ENCODE results near the gene OR8G5. TPM values are rescaled to one million over a fixed set of nuclear protein-coding genes. Genes with fewer than 3 reads are reported as not detected.
A peak's percentile ranks its signal among the peaks of the same experiment; 100 is the strongest.
"Not testable (repeated sequence)": the region's sequence is repeated elsewhere in the genome, so short reads cannot be mapped to it uniquely, and the experiment has no call there.

Gene OR8G5
- total and polyA plus RNA-seq, 2 experiments from 2014 or later = not detected

- not testable (repeated sequence) for H3K4me2 ChIP-seq; DNase-seq (ENCODE audit: low spot score); H3K9me2 ChIP-seq (ENCODE audit: insufficient read depth); H3K4me3 ChIP-seq; ATAC-seq; H2AFZ ChIP-seq; H3K4me1 Mint-ChIP-seq; H3K27me3 ChIP-seq (ENCODE audit: insufficient read depth); H3K27me3 Mint-ChIP-seq (ENCODE audit: insufficient read depth, low read depth, poor library complexity); H3K4me3 Mint-ChIP-seq; H3K4me1 ChIP-seq (ENCODE audit: insufficient read depth); H4K20me1 ChIP-seq (replicated peaks; ENCODE audit: insufficient read depth); H3K79me2 ChIP-seq (replicated peaks; ENCODE audit: insufficient read depth); H3K36me3 Mint-ChIP-seq (ENCODE audit: low read depth); H3F3A ChIP-seq (replicated peaks; ENCODE audit: low read depth); H3K9me3 Mint-ChIP-seq; H3K36me3 ChIP-seq (ENCODE audit: insufficient read depth); H3K27ac ChIP-seq (ENCODE audit: low read depth); H3K27ac Mint-ChIP-seq
Measured at GRCh38 chr11:124249869-124250268, 6.3 kb upstream of the OR8G5 start.

GRCh38 chr11:124265041-124265440 is 8.9 kb downstream of the OR8G5 start:
- not testable (repeated sequence) for H3K4me2 ChIP-seq; ATAC-seq; H2AFZ ChIP-seq; DNase-seq (ENCODE audit: low spot score); H3K4me3 Mint-ChIP-seq; H4K20me1 ChIP-seq (replicated peaks; ENCODE audit: insufficient read depth); H3K36me3 Mint-ChIP-seq (ENCODE audit: low read depth); H3K27ac ChIP-seq (ENCODE audit: low read depth); H3K9me2 ChIP-seq (ENCODE audit: insufficient read depth); H3K4me1 Mint-ChIP-seq; H3K27ac Mint-ChIP-seq; H3K27me3 ChIP-seq (ENCODE audit: insufficient read depth); H3K27me3 Mint-ChIP-seq (ENCODE audit: insufficient read depth, low read depth, poor library complexity); H3K4me1 ChIP-seq (ENCODE audit: insufficient read depth); H3K4me3 ChIP-seq; H3K9me3 Mint-ChIP-seq; H3F3A ChIP-seq (replicated peaks; ENCODE audit: low read depth); H3K36me3 ChIP-seq (ENCODE audit: insufficient read depth); H3K79me2 ChIP-seq (replicated peaks; ENCODE audit: insufficient read depth)

- peaks cover 22% of the 10 kb centered on the region for H3K4me1 ChIP-seq (ENCODE audit: insufficient read depth)
- not testable (repeated sequence) for H3K9me3 Mint-ChIP-seq; H3F3A ChIP-seq (replicated peaks; ENCODE audit: low read depth); H3K9me2 ChIP-seq (ENCODE audit: insufficient read depth); H3K36me3 ChIP-seq (ENCODE audit: insufficient read depth); H4K20me1 ChIP-seq (replicated peaks; ENCODE audit: insufficient read depth); H3K36me3 Mint-ChIP-seq (ENCODE audit: low read depth); H3K27me3 Mint-ChIP-seq (ENCODE audit: insufficient read depth, low read depth, poor library complexity); H3K4me3 ChIP-seq; H3K4me2 ChIP-seq; DNase-seq (ENCODE audit: low spot score); H3K27ac ChIP-seq (ENCODE audit: low read depth); H3K27me3 ChIP-seq (ENCODE audit: insufficient read depth); H3K79me2 ChIP-seq (replicated peaks; ENCODE audit: insufficient read depth); H3K4me3 Mint-ChIP-seq; H2AFZ ChIP-seq; ATAC-seq
- Mint-ChIP-seq H3K4me1 (peaks cover 15% of the 10 kb centered on the region), H3K27ac (peak overlapping the region; percentile 38)
Measured at GRCh38 chr11:124270886-124271285, 14.7 kb downstream of the OR8G5 start.

- no peak overlapping the region for H3K27ac Mint-ChIP-seq
- Histone ChIP-seq H2AFZ (no peak overlapping the region), H3K27ac (ENCODE audit: low read depth) (no peak overlapping the region), H3K4me1 (ENCODE audit: insufficient read depth) (peaks cover 22% of the 10 kb centered on the region), H3K9me2 (ENCODE audit: insufficient read depth) (no peaks in the 10 kb centered on the region; the same call in 1 of the 2 replicates), H3K27me3 (ENCODE audit: insufficient read depth) (no peaks in the 10 kb centered on the region), H3K4me3 (no peak overlapping the region), H4K20me1 (replicated peaks; ENCODE audit: insufficient read depth) (no peaks in the 10 kb centered on the region), H3K79me2 (replicated peaks; ENCODE audit: insufficient read depth) (no peaks in the 10 kb centered on the region), H3K4me2 (peak overlapping the region; percentile 58), H3K36me3 (ENCODE audit: insufficient read depth) (no peaks in the 10 kb centered on the region), H3F3A (replicated peaks; ENCODE audit: low read depth) (no peaks in the 10 kb centered on the region)
- no peak overlapping the region; the same call in 2 of the 3 replicates for H3K4me3 Mint-ChIP-seq
- peaks cover 15% of the 10 kb centered on the region for H3K4me1 Mint-ChIP-seq
- peaks cover 3% of the 10 kb centered on the region for H3K27me3 Mint-ChIP-seq (ENCODE audit: insufficient read depth, low read depth, poor library complexity)
- no peak for ATAC-seq
- TF ChIP-seq JUNB (IDR thresholded peaks at IDR 0.05; ENCODE audit: unreplicated experiment) (no peak), STAT1 (IDR thresholded peaks at IDR 0.05; ENCODE audit: unreplicated experiment) (no peak), NANOG (IDR thresholded peaks at IDR 0.05; ENCODE audit: borderline replicate concordance) (no peak)
- no peaks in the 10 kb centered on the region for H3K9me3 Mint-ChIP-seq
- H3K36me3 Mint-ChIP-seq (ENCODE audit: low read depth) = no peaks in the 10 kb centered on the region; the same call in 2 of the 3 replicates
- no peak for DNase-seq (ENCODE audit: low spot score)
Measured at GRCh38 chr11:124274000-124274399, 17.8 kb downstream of the OR8G5 start.
